PC-9 (cell line): ENCODE results near the gene TEC. TPM values are rescaled to one million over a fixed set of nuclear protein-coding genes. Genes with fewer than 3 reads are reported as not detected.
A peak's percentile ranks its signal among the peaks of the same experiment; 100 is the strongest.

Experiments used
- BruUV-seq: library from RNA; stranded (reverse); fragments of 400-500 nt; replicated peaks from 2 replicates; lab custom pipeline; 2021; lab: Mats Ljungman, UMichigan
- CTCF ChIA-PET: fragments of 300-600 bp; sonication (Branson Sonifier 250); formaldehyde crosslinking; loops from one replicate; lab custom pipeline; 2022; ENCODE audit warnings: antibody characterized with exemption; lab: Charles Lee
- POLR2A ChIA-PET: fragments of 300-600 bp; sonication (Branson Sonifier 250); formaldehyde crosslinking; loops from one replicate; lab custom pipeline; 2022; ENCODE audit warnings: antibody characterized with exemption; ENCODE audit not compliant: unreplicated experiment; lab: Charles Lee
- DNase-seq, 2 experiments: peaks; one replicate each; pipeline versions ENCODE4 v3.0.0 to v3.0.0-alpha.2; 2015 to 2022; ENCODE audit warnings: mixed read lengths in 1 of 2
- H2AFZ ChIP-seq: fragments of 200-600 bp; sonication (generic); 2 replicates; pipeline ENCODE4 v1.8.1; 2017; ENCODE audit warnings: antibody characterized with exemption
- H3F3A ChIP-seq: fragments of 200-600 bp; sonication (generic); 2 replicates; pipeline ENCODE4 v1.8.1; 2017; ENCODE audit warnings: antibody characterized with exemption, mild to moderate bottlenecking, low read depth; ENCODE audit not compliant: insufficient read depth
- H3K27ac ChIP-seq: fragments of 200-600 bp; sonication (generic); 2 replicates; pipeline ENCODE4 v1.6.1; 2016; ENCODE audit warnings: mixed run types
- H3K27me3 ChIP-seq: fragments of 200-600 bp; sonication (generic); 2 replicates; pipeline ENCODE4 v1.6.1; 2016; ENCODE audit warnings: low read depth, mixed run types; ENCODE audit not compliant: insufficient read depth
- H3K36me3 ChIP-seq: fragments of 200-600 bp; sonication (generic); 2 replicates; pipeline ENCODE4 v1.6.1; 2016; ENCODE audit warnings: low read depth, mixed run types
- H3K4me1 ChIP-seq: fragments of 200-600 bp; sonication (generic); replicated peaks from 2 replicates; pipeline ENCODE4 v1.6.1; 2016; ENCODE audit warnings: mixed run types; ENCODE audit not compliant: insufficient read depth
- H3K4me2 ChIP-seq: fragments of 200-600 bp; sonication (generic); 2 replicates; pipeline ENCODE4 v1.6.1; 2017; ENCODE audit warnings: mixed run types
- H3K4me3 ChIP-seq: fragments of 200-600 bp; sonication (generic); 2 replicates; pipeline ENCODE4 v1.6.1; 2016; ENCODE audit warnings: mixed run types
- H3K79me2 ChIP-seq: fragments of 200-600 bp; sonication (generic); 2 replicates; pipeline ENCODE4 v1.6.1; 2017; ENCODE audit warnings: low read depth, mixed run types
- H3K9me2 ChIP-seq: fragments of 200-600 bp; sonication (generic); 2 replicates; pipeline ENCODE4 v1.8.1; 2017; ENCODE audit warnings: mild to moderate bottlenecking; ENCODE audit not compliant: insufficient read depth
- H3K9me3 ChIP-seq: fragments of 200-600 bp; sonication (generic); 2 replicates; pipeline ENCODE4 v1.8.1; 2016; ENCODE audit warnings: low read depth; ENCODE audit not compliant: insufficient read depth
- H4K20me1 ChIP-seq: fragments of 200-600 bp; sonication (generic); 2 replicates; pipeline ENCODE4 v1.8.1; 2017; ENCODE audit not compliant: insufficient read depth
- CTCF ChIP-seq: fragments of 200-600 bp; sonication (generic); conservative IDR thresholded peaks from 2 replicates; pipeline ENCODE4 v1.6.1; 2017; ENCODE audit warnings: mixed run types, antibody characterized with exemption, mild to moderate bottlenecking, moderate library complexity
- EZH2 ChIP-seq: fragments of 200-600 bp; sonication (generic); IDR thresholded peaks from 2 replicates; pipeline ENCODE4 v1.8.0; 2017; ENCODE audit warnings: antibody characterized with exemption, low read depth
- intact Hi-C: fragments of 100-400 bp; cut with micrococcal nuclease; formaldehyde crosslinking; loops from one replicate; pipeline ENCODE4 v1.10.0; 2022; ENCODE audit not compliant: unreplicated experiment
- total RNA-seq: library from RNA; stranded (reverse); gene quantifications from 2 replicates; pipeline ENCODE4 v1.2.3, GENCODE V29; 2021

TEC gene
- total RNA-seq, 1 experiment from 2014 or later: 6.2 TPM

GRCh38 chr4:48105230-48105629 lies 164.4 kb downstream of the TEC start:
- Histone ChIP-seq H3K9me2 (no peaks in the 10 kb centered on the region), H3K36me3 (no peaks in the 10 kb centered on the region), H3F3A (peaks cover 4% of the 10 kb centered on the region; the same call in 1 of the 2 replicates), H3K27ac (no peak overlapping the region), H3K4me1 (no peaks in the 10 kb centered on the region), H4K20me1 (no peaks in the 10 kb centered on the region), H2AFZ (no peak overlapping the region), H3K9me3 (no peaks in the 10 kb centered on the region), H3K4me2 (no peak overlapping the region), H3K4me3 (no peak overlapping the region), H3K79me2 (no peaks in the 10 kb centered on the region), H3K27me3 (no peaks in the 10 kb centered on the region)
- no peak for DNase-seq
- no peak for TF ChIP-seq EZH2
- no peak for TF ChIP-seq CTCF
- intact Hi-C loops: no loop called here
- BruUV-seq: no TSS peak
- ChIA-PET CTCF (no interaction called here), POLR2A (no interaction called here)

GRCh38 chr4:48103483-48104139 lies 166.0 kb downstream of the TEC start:
- POLR2A ChIA-PET: no interaction called here
- H3K79me2 ChIP-seq: no peaks in the 10 kb centered on the region
- DNase-seq: no peak

GRCh38 chr4:48102303-48102702 lies 167.3 kb downstream of the TEC start:
- intact Hi-C loops: no loop called here
- no peaks in the 10 kb centered on the region for H3K27me3 ChIP-seq
- H4K20me1 ChIP-seq: no peaks in the 10 kb centered on the region
- H3K27ac ChIP-seq: no peak overlapping the region
- no peak overlapping the region for H3K4me3 ChIP-seq
- H2AFZ ChIP-seq: no peak overlapping the region
- H3K79me2 ChIP-seq: no peaks in the 10 kb centered on the region
- ChIA-PET POLR2A (no interaction called here), CTCF (interaction anchor here (0.5 kb wide), 1 partner anchor 217 kb away, joined by 4 read pairs; no protein-coding TSS in a partner anchor)
- no peaks in the 10 kb centered on the region; the same call in 1 of the 2 replicates for H3F3A ChIP-seq
- no peak for TF ChIP-seq EZH2
- peak; percentile 20; the same call in 1 of the 2 replicates for TF ChIP-seq CTCF
- no peaks in the 10 kb centered on the region for H3K9me3 ChIP-seq
- no peaks in the 10 kb centered on the region for H3K4me1 ChIP-seq
- no peaks in the 10 kb centered on the region for H3K36me3 ChIP-seq
- DNase-seq: no peak
- BruUV-seq: no TSS peak
- H3K4me2 ChIP-seq: no peak overlapping the region
- H3K9me2 ChIP-seq: no peaks in the 10 kb centered on the region

More at GRCh38 chr4:48103483-48104139, 166.0 kb downstream of the TEC start:
- no peaks in the 10 kb centered on the region for H3K9me2 ChIP-seq
- intact Hi-C loops: no loop called here
- no peaks in the 10 kb centered on the region for H3K27me3 ChIP-seq
- no peak overlapping the region for H2AFZ ChIP-seq
- no peak overlapping the region for H3K27ac ChIP-seq
- no TSS peak for BruUV-seq
- H3K9me3 ChIP-seq: no peaks in the 10 kb centered on the region
- no peaks in the 10 kb centered on the region for H4K20me1 ChIP-seq
- H3K4me3 ChIP-seq: no peak overlapping the region
- H3F3A ChIP-seq: no peaks in the 10 kb centered on the region; the same call in 1 of the 2 replicates
- no peak overlapping the region for H3K4me2 ChIP-seq
- no peaks in the 10 kb centered on the region for H3K36me3 ChIP-seq
- CTCF ChIA-PET: interaction anchor here (0.7 kb wide), 1 partner anchor 157 kb away, joined by 3 read pairs; no protein-coding TSS in a partner anchor
- no peaks in the 10 kb centered on the region for H3K4me1 ChIP-seq
- TF ChIP-seq CTCF (no peak), EZH2 (no peak)
